ENCODE results near the gene F12. TPM values are rescaled to one million over a fixed set of nuclear protein-coding genes. Genes with fewer than 3 reads are reported as not detected.

The F12 gene
- polyA plus RNA-seq, 3 donors: 1.4 to 5.5 (median 1.5) TPM

- DNase-seq: no peak
- peak overlapping the region; percentile 18 to 84 (median 51) for H3K27ac Mint-ChIP-seq
- H3K36me3 Mint-ChIP-seq: peaks cover 24 to 28% of the 10 kb centered on the region in 2 donors
- peaks cover 29 to 44% (median 34%) of the 10 kb centered on the region in 3 donors for H3K27me3 Mint-ChIP-seq (ENCODE audit: low read depth in 3 of 3)
- Histone ChIP-seq H4K20me1 (ENCODE audit: insufficient read depth, low read length) (peaks cover 70% of the 10 kb centered on the region), H3K4me2 (replicated peaks; ENCODE audit: extremely low read depth, low read length, poor library complexity, severe bottlenecking) (peak overlapping the region; percentile 86), H3K27me3 (ENCODE audit: control insufficient read depth in 2 of 2, insufficient read depth in 2 of 2, low read length in 2 of 2) (peaks cover 0 to 32% of the 10 kb centered on the region in 2 donors), H3K9ac (ENCODE audit: insufficient read depth, low read length, poor library complexity, severe bottlenecking) (no peak overlapping the region), H3K4me3 (replicated peaks in 1 of 3; ENCODE audit: low read depth in 2 of 3, low read length in 3 of 3) (peak overlapping the region in 1 of 3 experiments; percentile 73), H3K4me1 (ENCODE audit: control insufficient read depth in 1 of 2, insufficient read depth in 2 of 2, low read length in 2 of 2) (peaks cover 38 to 57% of the 10 kb centered on the region in 2 donors), H3K36me3 (replicated peaks in 1 of 2; ENCODE audit: control insufficient read depth in 1 of 2, insufficient read depth in 2 of 2, low read length in 2 of 2) (peaks cover 29 to 30% of the 10 kb centered on the region in 2 donors), H2AFZ (ENCODE audit: insufficient read depth, low read depth, low read length, poor library complexity, severe bottlenecking) (no peak overlapping the region), H3K79me2 (ENCODE audit: insufficient read depth, low read length) (no peaks in the 10 kb centered on the region), H3K27ac (ENCODE audit: low read depth in 1 of 2, low read length in 2 of 2) (no peak overlapping the region), H3K9me3 (replicated peaks in 1 of 2; ENCODE audit: control insufficient read depth in 1 of 2, insufficient read depth in 1 of 2, low read length in 2 of 2) (no peaks in the 10 kb centered on the region)
- TF ChIP-seq CTCF (IDR thresholded peaks at IDR 0.05): no peak
- peak overlapping the region; percentile 65 to 73 for H3K4me3 Mint-ChIP-seq
- 42% methylated on average over 3 of the region's 8 CpGs for WGBS (ENCODE audit: insufficient coverage)
- H3K9me3 Mint-ChIP-seq: peaks cover 0 to 4% (median 0%) of the 10 kb centered on the region in 7 donors
- H3K4me1 Mint-ChIP-seq: peaks cover 41% of the 10 kb centered on the region
- intact Hi-C loops (cut with micrococcal nuclease): loop anchor here in 1 of 2 donors (2.0 kb wide), 1 partner anchor 15 kb away; no protein-coding TSS in a partner anchor
These were observed 36.5 kb upstream of the F12 start for GRCh38 chr5:177445917-177446199.

GRCh38 chr5:177445052-177445916 lies 35.9 kb upstream of the F12 start:
- Mint-ChIP-seq H3K4me3 (peak overlapping the region; percentile 45 to 73), H3K9me3 (peaks cover 0 to 3% (median 0%) of the 10 kb centered on the region in 7 donors), H3K4me1 (peaks cover 41% of the 10 kb centered on the region), H3K27ac (peak overlapping the region in 6 of 7 donors; percentile 42 to 79 (median 54)), H3K36me3 (peaks cover 30 to 32% of the 10 kb centered on the region in 2 donors), H3K27me3 (ENCODE audit: low read depth in 3 of 3) (peaks cover 24 to 39% (median 30%) of the 10 kb centered on the region in 3 donors)
- H3K4me1 ChIP-seq (ENCODE audit: control insufficient read depth in 1 of 2, insufficient read depth in 2 of 2, low read length in 2 of 2): peaks cover 38 to 57% of the 10 kb centered on the region in 2 donors
- H2AFZ ChIP-seq (ENCODE audit: insufficient read depth, low read depth, low read length, poor library complexity, severe bottlenecking): no peak overlapping the region
- WGBS (ENCODE audit: insufficient coverage): 57% methylated on average over 5 of the region's 10 CpGs
- H3K27me3 ChIP-seq (ENCODE audit: control insufficient read depth in 2 of 2, insufficient read depth in 2 of 2, low read length in 2 of 2): peaks cover 0 to 27% of the 10 kb centered on the region in 2 donors
- no peak for DNase-seq
- peaks cover 35% of the 10 kb centered on the region in 2 donors for H3K36me3 ChIP-seq (replicated peaks in 1 of 2; ENCODE audit: control insufficient read depth in 1 of 2, insufficient read depth in 2 of 2, low read length in 2 of 2)
- no peak overlapping the region for H3K9ac ChIP-seq (ENCODE audit: insufficient read depth, low read length, poor library complexity, severe bottlenecking)
- intact Hi-C loops (cut with micrococcal nuclease): loop anchor here in 1 of 2 donors (2.0 kb wide), 1 partner anchor 14 kb away; no protein-coding TSS in a partner anchor
- peak overlapping the region in 1 of 3 experiments; percentile 73 for H3K4me3 ChIP-seq (replicated peaks in 1 of 3; ENCODE audit: low read depth in 2 of 3, low read length in 3 of 3)
- H4K20me1 ChIP-seq (ENCODE audit: insufficient read depth, low read length): peaks cover 75% of the 10 kb centered on the region
- H3K27ac ChIP-seq (ENCODE audit: low read depth in 1 of 2, low read length in 2 of 2): no peak overlapping the region
- no peaks in the 10 kb centered on the region for H3K9me3 ChIP-seq (replicated peaks in 1 of 2; ENCODE audit: control insufficient read depth in 1 of 2, insufficient read depth in 1 of 2, low read length in 2 of 2)
- H3K4me2 ChIP-seq (replicated peaks; ENCODE audit: extremely low read depth, low read length, poor library complexity, severe bottlenecking): peak overlapping the region; percentile 86
- H3K79me2 ChIP-seq (ENCODE audit: insufficient read depth, low read length): no peaks in the 10 kb centered on the region
- no peak for TF ChIP-seq CTCF (IDR thresholded peaks at IDR 0.05)
